K562 (cell line): ENCODE measurements around the gene IL34. TPM values are rescaled to one million over a fixed set of nuclear protein-coding genes. Genes with fewer than 3 reads are reported as not detected.

Experiments used
- ATAC-seq: fragments of 200-7000 bp; cut with Tn5 transposase; 3 replicates; pipeline ENCODE4 v1.9.1; 2020; ENCODE audit warnings: moderate library complexity
- BruUV-seq: library from RNA; stranded (reverse); fragments of 400-500 nt; replicated peaks from 2 replicates; lab custom pipeline; 2021; lab: Mats Ljungman, UMichigan
- CTCF ChIA-PET: fragments of 300-600 bp; formaldehyde crosslinking; extraction: SDS; loops from one replicate; lab custom pipeline; 2021; ENCODE audit warnings: low intra/inter-chr PET ratio; lab: Yijun Ruan, JAX
- POLR2A ChIA-PET: fragments of 300-600, 350-650 bp; sonication (Branson Sonifier 250); formaldehyde crosslinking; extraction: SDS; loops from one replicate; lab custom pipeline; 2021; ENCODE audit warnings: antibody characterized with exemption, inconsistent platforms; lab: Yijun Ruan, JAX
- DNase-seq, 4 experiments: peaks; one replicate each; pipeline versions ENCODE4 v3.0.0 to v3.0.0-alpha.2; 2011 to 2018; ENCODE audit warnings: low spot score in 3 of 4, mixed read lengths in 3 of 4; ENCODE audit errors: extremely low read depth in 1 of 4
- FAIRE-seq: peaks from 2 replicates; lab custom pipeline; 2011; peaks lifted over from hg19 to GRCh38; lab: Jason Lieb, UNC
- H2AFZ ChIP-seq: 2 replicates; pipeline ENCODE4 v1.6.0; 2011; ENCODE audit warnings: low read depth, low read length, control low read depth, inconsistent platforms
- H3K27ac ChIP-seq: fragments of 200-600 bp; 3 replicates; pipeline ENCODE4 v1.8.0; 2011; ENCODE audit warnings: low read depth, mild to moderate bottlenecking, control low read depth, inconsistent platforms, low read length, moderate library complexity, mixed read lengths; ENCODE audit errors: extremely low read depth
- H3K27me3 ChIP-seq, 2 experiments: fragments of 300-600 bp in 1 of 2; 2 replicates in 1 of 2; 3 replicates in 1 of 2; pipeline versions ENCODE4 v1.6.0 to v1.8.0; 2011; ENCODE audit warnings: inconsistent platforms in 2 of 2, low read length in 2 of 2, mild to moderate bottlenecking in 1 of 2, mixed read lengths in 1 of 2, moderate library complexity in 1 of 2; ENCODE audit not compliant: control insufficient read depth in 2 of 2, insufficient read depth in 2 of 2
- H3K36me3 ChIP-seq: fragments of 300-600 bp; 3 replicates; pipeline ENCODE4 v1.8.0; 2011; ENCODE audit warnings: mild to moderate bottlenecking, low read length, inconsistent platforms; ENCODE audit not compliant: control insufficient read depth, insufficient read depth
- H3K4me1 ChIP-seq, 2 experiments: fragments of 200-600 bp in 1 of 2; replicated peaks in 1 of 2; 2 replicates in 1 of 2; 3 replicates in 1 of 2; pipeline versions ENCODE4 v1.5.1 to v1.8.0; 2011; ENCODE audit warnings: inconsistent platforms in 2 of 2, low read length in 2 of 2, mild to moderate bottlenecking in 1 of 2, mixed read lengths in 1 of 2, moderate library complexity in 1 of 2; ENCODE audit not compliant: control insufficient read depth in 2 of 2, insufficient read depth in 2 of 2
- H3K4me2 ChIP-seq: 2 replicates; pipeline ENCODE4 v1.6.1; 2011; ENCODE audit warnings: low read length, control low read depth, inconsistent platforms, mixed read lengths; ENCODE audit not compliant: insufficient read depth
- H3K4me3 ChIP-seq: fragments of 200-600 bp; sonication (generic), shearing (Covaris generic); 2 replicates; pipeline ENCODE4 v1.5.1; 2016; ENCODE audit warnings: control low read depth, inconsistent platforms
- H3K79me2 ChIP-seq: fragments of 200-600 bp; 3 replicates; pipeline ENCODE4 v1.8.0; 2011; ENCODE audit warnings: low read length, inconsistent platforms; ENCODE audit not compliant: control insufficient read depth, insufficient read depth
- H3K9ac ChIP-seq, 2 experiments: 2 replicates each; pipeline versions ENCODE4 v1.6.0 to v1.6.1; 2011; ENCODE audit warnings: low read depth in 2 of 2, low read length in 2 of 2, control low read depth in 1 of 2, inconsistent platforms in 1 of 2, mild to moderate bottlenecking in 1 of 2, mixed read lengths in 1 of 2; ENCODE audit not compliant: insufficient read depth in 1 of 2
- H3K9me1 ChIP-seq: one replicate; pipeline ENCODE4 v1.6.0; 2011; ENCODE audit warnings: inconsistent platforms, mild to moderate bottlenecking, low read length, moderate library complexity; ENCODE audit not compliant: control insufficient read depth, insufficient read depth
- H3K9me3 ChIP-seq: replicated peaks from 2 replicates; pipeline ENCODE4 v1.5.1; 2011; ENCODE audit warnings: low read depth, low read length, inconsistent platforms; ENCODE audit not compliant: control insufficient read depth, insufficient read depth
- H4K20me1 ChIP-seq: replicated peaks from 2 replicates; pipeline ENCODE4 v1.6.1; 2011; ENCODE audit warnings: low read length, inconsistent platforms, mixed read lengths; ENCODE audit not compliant: control insufficient read depth, insufficient read depth
- ATF3 ChIP-seq, 2 experiments: fragments of 450-650 bp in 1 of 2; sonication (generic) in 1 of 2; formaldehyde crosslinking in 1 of 2; IDR thresholded peaks in 1 of 2; conservative IDR thresholded peaks in 1 of 2; 2 replicates each; pipeline versions ENCODE4 v1.6.1 to v1.8.1; 2016 to 2023; ENCODE audit warnings: mild to moderate bottlenecking in 2 of 2, moderate library complexity in 2 of 2, inconsistent platforms in 1 of 2, missing genetic modification reagents in 1 of 2
- EHMT2 ChIP-seq: fragments of 450-650 bp; IDR thresholded peaks from 2 replicates; pipeline ENCODE4 v1.6.1; 2018; ENCODE audit warnings: antibody characterized with exemption
- EZH2 ChIP-seq: IDR thresholded peaks from 2 replicates; pipeline ENCODE4 v1.6.1; 2012; ENCODE audit warnings: low read depth, mild to moderate bottlenecking, inconsistent platforms, low read length, borderline replicate concordance
- HSF4 ChIP-seq: fragments of 250-450 bp; sonication (Bioruptor Pico); IDR thresholded peaks from 2 replicates; pipeline ENCODE4 v2.1.2; 2022; ENCODE audit warnings: mild to moderate bottlenecking, moderate library complexity, borderline replicate concordance
- POLR2H ChIP-seq: IDR thresholded peaks from 2 replicates; pipeline ENCODE4 v1.6.1; 2016; ENCODE audit warnings: missing genetic modification characterization, low read depth, mild to moderate bottlenecking, control low read depth, missing compliant biosample characterization, moderate library complexity
- RAD21 ChIP-seq, 2 experiments: fragments of 250-450 bp in 1 of 2; fragments of 450-650 bp in 1 of 2; sonication (Bioruptor Pico) in 1 of 2; formaldehyde crosslinking in 1 of 2; IDR thresholded peaks in 1 of 2; conservative IDR thresholded peaks in 1 of 2; 2 replicates each; pipeline versions ENCODE4 v1.4.0 to v1.8.0; 2020 to 2022; ENCODE audit warnings: mild to moderate bottlenecking in 2 of 2, moderate library complexity in 1 of 2
- SAFB2 ChIP-seq: fragments of 200-400 bp; formaldehyde crosslinking; IDR thresholded peaks from 2 replicates; pipeline ENCODE4 v1.6.1; 2018; ENCODE audit warnings: borderline replicate concordance, low read length, low read depth, moderate library complexity; ENCODE audit not compliant: severe bottlenecking
- STAT6 ChIP-seq: sonication (generic); formaldehyde crosslinking; IDR thresholded peaks from 2 replicates; pipeline ENCODE4 v1.8.1; 2023; ENCODE audit warnings: mild to moderate bottlenecking, missing genetic modification reagents
- TAF7 ChIP-seq: fragments of 450-650 bp; IDR thresholded peaks from 2 replicates; pipeline ENCODE4 v1.6.1; 2016; ENCODE audit warnings: missing genetic modification characterization, missing compliant biosample characterization
- XRCC4 ChIP-seq: IDR thresholded peaks from one replicate; pipeline ENCODE4 v1.6.1; 2011; ENCODE audit not compliant: insufficient read depth, insufficient read length; ENCODE audit errors: extremely low read depth
- ZNF431 ChIP-seq: sonication (generic); formaldehyde crosslinking; IDR thresholded peaks from 2 replicates; pipeline ENCODE4 v1.8.0; 2022; ENCODE audit warnings: mild to moderate bottlenecking, missing genetic modification reagents
- ZNF551 ChIP-seq: fragments of 250-450 bp; sonication (Bioruptor Pico); IDR thresholded peaks from 2 replicates; pipeline ENCODE4 v1.5.0; 2021; ENCODE audit warnings: mild to moderate bottlenecking, moderate library complexity
- ZNF592 ChIP-seq: fragments of 450-650 bp; IDR thresholded peaks from 2 replicates; pipeline ENCODE4 v1.6.1; 2017; ENCODE audit warnings: antibody characterized with exemption, mild to moderate bottlenecking
- WGBS: fragments of 100-300 bp; shearing (Covaris generic); methylation state at CpG from one replicate; pipeline ENCODE4 v1.1.6; 2016; ENCODE audit warnings: low coverage, mixed read lengths; ENCODE audit not compliant: insufficient coverage; ENCODE audit errors: missing lambda C conversion rate; 5-methylcytosine and 5-hydroxymethylcytosine counted together
- in situ Hi-C: fragments of 300-500 bp; cut with MboI; formaldehyde crosslinking; loops from 4 replicates; pipeline ENCODE4 v1.15.0; 2018; ENCODE audit warnings: inconsistent platforms, mixed read lengths
- intact Hi-C: fragments of 100-400 bp; cut with micrococcal nuclease; formaldehyde crosslinking; loops from 2 replicates; pipeline ENCODE4 v1.14.2; 2022
- polyA plus RNA-seq, 8 experiments: library from polyadenylated mRNA; depleted of rRNA in 4 of 8; stranded (reverse) in 5 of 8; unstranded in 3 of 8; fragments of >200 nt; fragmentation: Nextera tagmentation in 2 of 8; fragmentation: Illumina TruSeq in 1 of 8; extraction: Ambion mirVana in 2 of 8; extraction: Trizol in 1 of 8; gene quantifications; 2 replicates each; pipeline versions ENCODE4 v1.2.1 to v1.2.3, GENCODE V29; 2011 to 2014; ENCODE audit warnings: inconsistent platforms in 1 of 8, missing spikeins in 1 of 8
- total RNA-seq, 7 experiments: library from RNA; depleted of rRNA in 6 of 7; stranded (reverse); fragments of >200 nt in 6 of 7; fragmentation: Illumina TruSeq in 2 of 7; extraction: Trizol in 2 of 7; gene quantifications; 2 replicates each; pipeline versions ENCODE4 v1.2.1 to v1.2.3, GENCODE V29; 2011 to 2021; ENCODE audit warnings: low replicate concordance in 1 of 7

The IL34 gene
- total and polyA plus RNA-seq, 9 of the 15 experiments (the other 6 are each of a cell fraction or from before 2014, with no cell fraction given), result 0.07 to 0.18 (median 0.10) TPM; not detected in 6

GRCh38 chr16:70657956-70658355 lies 11.6 kb downstream of the IL34 start (continued):
- TF ChIP-seq XRCC4 (no peak), HSF4 (no peak)

- TF ChIP-seq POLR2H (tag), result no peak
- no peak for TF ChIP-seq TAF7 (tag)
- no peak for TF ChIP-seq ZNF551 (CRISPR knock-in tag)
- no peak for TF ChIP-seq ATF3 (IDR thresholded peaks at IDR 0.05)
- no peak for TF ChIP-seq ATF3 (CRISPR knock-in tag; conservative IDR thresholded peaks at IDR 0.05)
- TF ChIP-seq SAFB2, result no peak
- TF ChIP-seq RAD21 (CRISPR knock-in tag; conservative IDR thresholded peaks at IDR 0.05 in 1 of 2, IDR thresholded peaks at IDR 0.05 in 1 of 2), result no peak
- TF ChIP-seq EZH2, result no peak
- TF ChIP-seq STAT6 (CRISPR knock-in tag), result no peak
- no peak for TF ChIP-seq ZNF592
- no peak for TF ChIP-seq EHMT2
- TF ChIP-seq ZNF431 (CRISPR knock-in tag), result no peak
- Histone ChIP-seq H3K27ac (no peak overlapping the region), H3K4me2 (no peak overlapping the region), H3K79me2 (no peaks in the 10 kb centered on the region), H3K27me3 (no peaks in the 10 kb centered on the region), H3K9ac (no peak overlapping the region), H3K36me3 (peaks cover 9% of the 10 kb centered on the region; the same call in 1 of the 3 replicates), H4K20me1 (no peaks in the 10 kb centered on the region), H3K4me3 (no peak overlapping the region), H3K9me1 (no peaks in the 10 kb centered on the region), H2AFZ (no peak overlapping the region), H3K4me1 (peaks cover 6 to 41% of the 10 kb centered on the region in 2 experiments), H3K9me3 (no peaks in the 10 kb centered on the region)
- in situ Hi-C loops (no loop called here), intact Hi-C loops (loop anchor here (10.0 kb wide), 1 partner anchor 134 kb away; the partner anchor contains the start of genes COG4 and SF3B3)
- no peak for ATAC-seq
- CTCF ChIA-PET, result no interaction called here
- WGBS, result 40% methylated on average over 5 of the region's 5 CpGs
- peak; percentile 23 for FAIRE-seq
- no TSS peak for BruUV-seq
- POLR2A ChIA-PET, result no interaction called here
- DNase-seq, result no peak
Observed at GRCh38 chr16:70658921-70659320, 12.6 kb downstream of the IL34 start.
